ENCODE measurements around the gene MYO5C. TPM values are rescaled to one million over a fixed set of nuclear protein-coding genes. Genes with fewer than 3 reads are reported as not detected.

The MYO5C gene
- total RNA-seq, 3 donors from 2014 or later = 16.6 to 71.3 (median 51.5) TPM

DNA sequence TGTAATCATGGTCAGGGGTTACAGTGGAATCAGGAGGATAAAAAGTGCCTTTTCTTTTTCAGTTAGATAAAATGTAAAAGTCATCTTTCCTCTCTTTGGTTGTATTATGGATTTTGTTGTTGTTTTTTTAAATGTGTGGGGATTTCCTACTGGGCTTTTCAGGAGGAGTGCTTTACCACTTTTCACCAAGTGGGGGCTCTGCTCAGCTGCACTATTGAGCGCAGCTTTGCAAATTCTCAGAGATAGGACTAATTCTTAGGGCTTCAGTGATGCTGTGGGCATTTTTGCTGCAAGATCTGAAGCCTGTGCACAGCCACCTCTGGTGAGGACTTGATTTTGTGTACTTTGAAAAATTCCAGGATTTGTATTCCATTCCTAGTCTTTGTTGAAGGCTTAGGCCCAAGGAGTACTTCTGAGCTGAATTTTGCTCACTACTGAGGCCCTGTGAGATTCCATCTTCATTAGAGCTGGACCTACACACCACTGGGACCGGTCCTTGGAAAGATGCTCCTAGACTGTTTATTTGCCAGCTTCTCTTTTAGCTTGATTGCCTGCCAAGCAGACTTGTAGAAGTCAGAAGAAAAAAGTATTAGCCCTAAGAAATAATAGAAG lies 111.9 kb downstream of the MYO5C start:
- H3K27me3 ChIP-seq = no peaks in the 10 kb centered on the region
- H3K36me3 ChIP-seq = no peaks in the 10 kb centered on the region
- no peak overlapping the region for H3K27ac ChIP-seq
- no peak overlapping the region for H3K4me3 ChIP-seq
- DNase-seq (ENCODE audit: low spot score in 2 of 2) = no peak
- TF ChIP-seq, protein P1, sequence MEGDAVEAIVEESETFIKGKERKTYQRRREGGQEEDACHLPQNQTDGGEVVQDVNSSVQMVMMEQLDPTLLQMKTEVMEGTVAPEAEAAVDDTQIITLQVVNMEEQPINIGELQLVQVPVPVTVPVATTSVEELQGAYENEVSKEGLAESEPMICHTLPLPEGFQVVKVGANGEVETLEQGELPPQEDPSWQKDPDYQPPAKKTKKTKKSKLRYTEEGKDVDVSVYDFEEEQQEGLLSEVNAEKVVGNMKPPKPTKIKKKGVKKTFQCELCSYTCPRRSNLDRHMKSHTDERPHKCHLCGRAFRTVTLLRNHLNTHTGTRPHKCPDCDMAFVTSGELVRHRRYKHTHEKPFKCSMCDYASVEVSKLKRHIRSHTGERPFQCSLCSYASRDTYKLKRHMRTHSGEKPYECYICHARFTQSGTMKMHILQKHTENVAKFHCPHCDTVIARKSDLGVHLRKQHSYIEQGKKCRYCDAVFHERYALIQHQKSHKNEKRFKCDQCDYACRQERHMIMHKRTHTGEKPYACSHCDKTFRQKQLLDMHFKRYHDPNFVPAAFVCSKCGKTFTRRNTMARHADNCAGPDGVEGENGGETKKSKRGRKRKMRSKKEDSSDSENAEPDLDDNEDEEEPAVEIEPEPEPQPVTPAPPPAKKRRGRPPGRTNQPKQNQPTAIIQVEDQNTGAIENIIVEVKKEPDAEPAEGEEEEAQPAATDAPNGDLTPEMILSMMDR (IDR thresholded peaks at IDR 0.05) = peak in 2 of 3 donors; percentile 6 to 35
- TF ChIP-seq POLR2AphosphoS5 (IDR thresholded peaks at IDR 0.05) = no peak
- H3K9me3 ChIP-seq = no peaks in the 10 kb centered on the region
- intact Hi-C loops (cut with DNase I; ENCODE audit: low total_unique reads) = no loop called here
- peaks cover 3 to 5% of the 10 kb centered on the region in 2 donors for H3K4me1 ChIP-seq

- Histone ChIP-seq H3K9me3 (no peaks in the 10 kb centered on the region), H3K27ac (no peak overlapping the region), H3K27me3 (no peaks in the 10 kb centered on the region), H3K4me1 (peaks cover 3 to 5% of the 10 kb centered on the region in 2 donors), H3K4me3 (no peak overlapping the region), H3K36me3 (no peaks in the 10 kb centered on the region)
- no peak for DNase-seq (ENCODE audit: low spot score in 2 of 2)
- TF ChIP-seq, protein P1 (IDR thresholded peaks at IDR 0.05) = no peak
- TF ChIP-seq POLR2AphosphoS5 (IDR thresholded peaks at IDR 0.05) (no peak), POLR2A (IDR thresholded peaks at IDR 0.05) (no peak)
- intact Hi-C loops (cut with DNase I; ENCODE audit: low total_unique reads) = loop anchor here (2.0 kb wide), 1 partner anchor 65 kb away; no protein-coding TSS in a partner anchor
These were observed 113.4 kb downstream of the MYO5C start for GRCh38 chr15:52181938-52182780.

- no peaks in the 10 kb centered on the region for H3K27me3 ChIP-seq
- peaks cover 3 to 5% of the 10 kb centered on the region in 2 donors for H3K4me1 ChIP-seq
- intact Hi-C loops (cut with DNase I; ENCODE audit: low total_unique reads) = loop anchor here (2.0 kb wide), 1 partner anchor 66 kb away; no protein-coding TSS in a partner anchor
- H3K4me3 ChIP-seq = peak overlapping the region in 2 of 3 donors; percentile 79 to 96
- DNase-seq (ENCODE audit: low spot score in 2 of 2) = no peak
- H3K9me3 ChIP-seq = no peaks in the 10 kb centered on the region
- no peaks in the 10 kb centered on the region for H3K36me3 ChIP-seq
- peak overlapping the region; percentile 97 to 100 for H3K27ac ChIP-seq
- TF ChIP-seq POLR2A (IDR thresholded peaks at IDR 0.05) = no peak
- TF ChIP-seq, protein P1 (IDR thresholded peaks at IDR 0.05) = no peak
- no peak for TF ChIP-seq POLR2AphosphoS5 (IDR thresholded peaks at IDR 0.05)
These were observed 114.7 kb downstream of the MYO5C start for GRCh38 chr15:52180851-52181450.

- Histone ChIP-seq H3K9me3 (no peaks in the 10 kb centered on the region), H3K36me3 (no peaks in the 10 kb centered on the region), H3K4me1 (peaks cover 3 to 5% of the 10 kb centered on the region in 2 donors), H3K27me3 (no peaks in the 10 kb centered on the region), H3K27ac (peak overlapping the region; percentile 97 to 100), H3K4me3 (peak overlapping the region; percentile 75 to 96 (median 79))
- TF ChIP-seq, protein P1 (IDR thresholded peaks at IDR 0.05) = no peak
- TF ChIP-seq POLR2A (IDR thresholded peaks at IDR 0.05) (no peak), POLR2AphosphoS5 (IDR thresholded peaks at IDR 0.05) (no peak)
- peak in 1 of 2 donors; percentile 24 for DNase-seq (ENCODE audit: low spot score in 2 of 2)
- intact Hi-C loops (cut with DNase I; ENCODE audit: low total_unique reads) = loop anchor here (2.0 kb wide), 1 partner anchor 66 kb away; no protein-coding TSS in a partner anchor
These were observed 115.3 kb downstream of the MYO5C start for GRCh38 chr15:52180196-52180835.

Data from breast epithelium (tissue), 4 donors.